Stimulated activated CD8-positive, alpha-beta memory T cell treated with anti-CD3 and anti-CD28 coated beads, Interleukin-7, amount 100 ng/mL, for 48 hours (primary cell): ENCODE results near the gene DRICH1.
"Not testable (repeated sequence)": the region's sequence is repeated elsewhere in the genome, so short reads cannot be mapped to it uniquely, and the experiment has no call there.

Source experiments
- DNase-seq, 2 donors: peaks; one replicate each; pipeline ENCODE4 v3.0.0-alpha.2; 2020; ENCODE audit warnings: low read depth in 1 of 2; ENCODE audit errors: extremely low read depth in 1 of 2

Gene DRICH1

GRCh38 chr22:23632178-23632577, at the start of gene DRICH1:
DRICH1 (minus strand) TSS chr22:23632321; CDS start chr22:23632023, 298 bp downstream.
- DNase-seq = no peak

GRCh38 chr22:23681026-23681809, 49.1 kb upstream of the DRICH1 start:
- no peak for DNase-seq

GRCh38 chr22:23678133-23678532, 46.0 kb upstream of the DRICH1 start:
- DNase-seq = no peak

- no peak for DNase-seq
Measured at GRCh38 chr22:23677701-23677995, 45.5 kb upstream of the DRICH1 start.

GRCh38 chr22:23676841-23677700, 45.0 kb upstream of the DRICH1 start:
- not testable (repeated sequence) for DNase-seq

- DNase-seq = no peak
Measured at GRCh38 chr22:23675502-23676415, 43.6 kb upstream of the DRICH1 start.

- DNase-seq = not testable (repeated sequence)
Measured at GRCh38 chr22:23674886-23675501, 42.9 kb upstream of the DRICH1 start.

- DNase-seq = no peak
Measured at GRCh38 chr22:23673826-23674690, 41.9 kb upstream of the DRICH1 start.

GRCh38 chr22:23673050-23673620, 41.0 kb upstream of the DRICH1 start:
- no peak for DNase-seq

GRCh38 chr22:23672307-23673049, 40.4 kb upstream of the DRICH1 start:
- not testable (repeated sequence) for DNase-seq

- DNase-seq = not testable (repeated sequence)
Measured at GRCh38 chr22:23671387-23671786, 39.3 kb upstream of the DRICH1 start.

GRCh38 chr22:23670378-23671295, 38.5 kb upstream of the DRICH1 start:
- no peak for DNase-seq

GRCh38 chr22:23660381-23660780, 28.3 kb upstream of the DRICH1 start:
- not testable (repeated sequence) for DNase-seq

- DNase-seq = no peak
Measured at GRCh38 chr22:23657727-23658126, 25.6 kb upstream of the DRICH1 start.

- DNase-seq = no peak
Measured at GRCh38 chr22:23655891-23656475, 23.9 kb upstream of the DRICH1 start.

GRCh38 chr22:23652711-23653110, 20.6 kb upstream of the DRICH1 start:
- no peak for DNase-seq

- no peak for DNase-seq
Measured at GRCh38 chr22:23652286-23652685, 20.2 kb upstream of the DRICH1 start.
